ENCODE results near the gene NXPH3. TPM values are rescaled to one million over a fixed set of nuclear protein-coding genes. Genes with fewer than 3 reads are reported as not detected.

NXPH3 gene
- total RNA-seq, 1 experiment from 2014 or later, result 0.26 TPM

DNA sequence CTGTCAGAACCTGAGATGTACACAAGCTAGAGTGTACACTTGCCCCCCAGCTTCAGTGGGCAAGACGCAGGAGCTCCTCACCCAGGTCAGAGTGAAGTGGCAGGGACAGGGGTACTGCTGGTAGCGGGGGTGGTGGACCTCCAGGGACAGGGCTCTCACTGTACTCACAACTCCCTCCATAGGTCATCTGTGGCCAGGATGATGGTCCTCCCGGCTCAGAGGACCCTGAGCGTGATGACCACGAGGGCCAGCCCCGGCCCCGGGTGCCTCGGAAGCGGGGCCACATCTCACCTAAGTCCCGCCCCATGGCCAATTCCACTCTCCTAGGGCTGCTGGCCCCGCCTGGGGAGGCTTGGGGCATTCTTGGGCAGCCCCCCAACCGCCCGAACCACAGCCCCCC is 2.7 kb downstream of the NXPH3 start:
- CTCF ChIA-PET, result interaction anchor here (0.5 kb wide), 1 partner anchor 12 kb away, joined by 3 read pairs; no protein-coding TSS in a partner anchor
- no TSS peak for BruUV-seq (replicated peaks)

DNA sequence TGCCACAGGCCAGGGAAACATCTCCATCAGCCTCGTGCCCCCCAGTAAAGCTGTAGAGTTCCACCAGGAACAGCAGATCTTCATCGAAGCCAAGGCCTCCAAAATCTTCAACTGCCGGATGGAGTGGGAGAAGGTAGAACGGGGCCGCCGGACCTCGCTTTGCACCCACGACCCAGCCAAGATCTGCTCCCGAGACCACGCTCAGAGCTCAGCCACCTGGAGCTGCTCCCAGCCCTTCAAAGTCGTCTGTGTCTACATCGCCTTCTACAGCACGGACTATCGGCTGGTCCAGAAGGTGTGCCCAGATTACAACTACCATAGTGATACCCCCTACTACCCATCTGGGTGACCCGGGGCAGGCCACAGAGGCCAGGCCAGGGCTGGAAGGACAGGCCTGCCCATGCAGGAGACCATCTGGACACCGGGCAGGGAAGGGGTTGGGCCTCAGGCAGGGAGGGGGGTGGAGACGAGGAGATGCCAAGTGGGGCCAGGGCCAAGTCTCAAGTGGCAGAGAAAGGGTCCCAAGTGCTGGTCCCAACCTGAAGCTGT is 3.4 kb downstream of the NXPH3 start:
- no peak for ATAC-seq
- H3K9ac ChIP-seq (ENCODE audit: low read length), result no peak overlapping the region
- H4K20me1 ChIP-seq (ENCODE audit: low read length), result no peaks in the 10 kb centered on the region
- H3K4me2 ChIP-seq (ENCODE audit: low read length), result no peak overlapping the region
- no peaks in the 10 kb centered on the region for H3K9me3 ChIP-seq (ENCODE audit: low read length)
- CTCF ChIA-PET, result no interaction called here
- POLR2A ChIA-PET (ENCODE audit: unreplicated experiment), result interaction anchor here (0.6 kb wide), 1 partner anchor 16 kb away, joined by 4 read pairs; no protein-coding TSS in a partner anchor
- H3K9me2 ChIP-seq (replicated peaks; ENCODE audit: low read length), result no peaks in the 10 kb centered on the region
- H3K27me3 ChIP-seq (ENCODE audit: low read length), result peaks cover 16% of the 10 kb centered on the region
- no peak overlapping the region for H3K4me3 ChIP-seq (ENCODE audit: low read length)
- no peaks in the 10 kb centered on the region for H3F3A ChIP-seq (ENCODE audit: low read length, unreplicated experiment)
- DNase-seq, result no peak
- intact Hi-C loops (cut with micrococcal nuclease), result no loop called here
- peaks cover 21% of the 10 kb centered on the region for H3K4me1 ChIP-seq (ENCODE audit: insufficient read depth, low read length)
- no peak overlapping the region for H2AFZ ChIP-seq (ENCODE audit: low read length)
- no peak overlapping the region for H3K27ac ChIP-seq (ENCODE audit: low read length)
- H3K79me2 ChIP-seq (ENCODE audit: low read length), result no peaks in the 10 kb centered on the region
- no TSS peak for BruUV-seq (replicated peaks)
- no peaks in the 10 kb centered on the region for H3K36me3 ChIP-seq (ENCODE audit: low read depth, low read length)
- TF ChIP-seq, protein P1, sequence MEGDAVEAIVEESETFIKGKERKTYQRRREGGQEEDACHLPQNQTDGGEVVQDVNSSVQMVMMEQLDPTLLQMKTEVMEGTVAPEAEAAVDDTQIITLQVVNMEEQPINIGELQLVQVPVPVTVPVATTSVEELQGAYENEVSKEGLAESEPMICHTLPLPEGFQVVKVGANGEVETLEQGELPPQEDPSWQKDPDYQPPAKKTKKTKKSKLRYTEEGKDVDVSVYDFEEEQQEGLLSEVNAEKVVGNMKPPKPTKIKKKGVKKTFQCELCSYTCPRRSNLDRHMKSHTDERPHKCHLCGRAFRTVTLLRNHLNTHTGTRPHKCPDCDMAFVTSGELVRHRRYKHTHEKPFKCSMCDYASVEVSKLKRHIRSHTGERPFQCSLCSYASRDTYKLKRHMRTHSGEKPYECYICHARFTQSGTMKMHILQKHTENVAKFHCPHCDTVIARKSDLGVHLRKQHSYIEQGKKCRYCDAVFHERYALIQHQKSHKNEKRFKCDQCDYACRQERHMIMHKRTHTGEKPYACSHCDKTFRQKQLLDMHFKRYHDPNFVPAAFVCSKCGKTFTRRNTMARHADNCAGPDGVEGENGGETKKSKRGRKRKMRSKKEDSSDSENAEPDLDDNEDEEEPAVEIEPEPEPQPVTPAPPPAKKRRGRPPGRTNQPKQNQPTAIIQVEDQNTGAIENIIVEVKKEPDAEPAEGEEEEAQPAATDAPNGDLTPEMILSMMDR (conservative IDR thresholded peaks at IDR 0.05; ENCODE audit: low read depth, low read length), result no peak
- TF ChIP-seq EZH2 (IDR thresholded peaks at IDR 0.05; ENCODE audit: low read length, unreplicated experiment) (no peak), EZH2phosphoT487 (IDR thresholded peaks at IDR 0.05; ENCODE audit: borderline replicate concordance, low read length) (no peak)

More for the DNA sequence above, 2.7 kb downstream of the NXPH3 start:
- Histone ChIP-seq H3K27me3 (ENCODE audit: low read length) (peaks cover 16% of the 10 kb centered on the region), H3K4me3 (ENCODE audit: low read length) (no peak overlapping the region), H3K79me2 (ENCODE audit: low read length) (no peaks in the 10 kb centered on the region), H3K27ac (ENCODE audit: low read length) (no peak overlapping the region), H3K9me2 (replicated peaks; ENCODE audit: low read length) (no peaks in the 10 kb centered on the region), H4K20me1 (ENCODE audit: low read length) (no peaks in the 10 kb centered on the region), H2AFZ (ENCODE audit: low read length) (no peak overlapping the region), H3K36me3 (ENCODE audit: low read depth, low read length) (no peaks in the 10 kb centered on the region), H3K9ac (ENCODE audit: low read length) (no peak overlapping the region), H3K9me3 (ENCODE audit: low read length) (no peaks in the 10 kb centered on the region), H3K4me2 (ENCODE audit: low read length) (no peak overlapping the region), H3K4me1 (ENCODE audit: insufficient read depth, low read length) (peaks cover 20% of the 10 kb centered on the region), H3F3A (ENCODE audit: low read length, unreplicated experiment) (no peaks in the 10 kb centered on the region)
- POLR2A ChIA-PET (ENCODE audit: unreplicated experiment), result interaction anchor here (0.6 kb wide), 1 partner anchor 16 kb away, joined by 4 read pairs; no protein-coding TSS in a partner anchor
- intact Hi-C loops (cut with micrococcal nuclease), result no loop called here
- ATAC-seq (no peak), DNase-seq (no peak)
- TF ChIP-seq EZH2 (IDR thresholded peaks at IDR 0.05; ENCODE audit: low read length, unreplicated experiment), result no peak
- no peak for TF ChIP-seq EZH2phosphoT487 (IDR thresholded peaks at IDR 0.05; ENCODE audit: borderline replicate concordance, low read length)
- TF ChIP-seq, protein P1 (conservative IDR thresholded peaks at IDR 0.05; ENCODE audit: low read depth, low read length), result no peak

DNA sequence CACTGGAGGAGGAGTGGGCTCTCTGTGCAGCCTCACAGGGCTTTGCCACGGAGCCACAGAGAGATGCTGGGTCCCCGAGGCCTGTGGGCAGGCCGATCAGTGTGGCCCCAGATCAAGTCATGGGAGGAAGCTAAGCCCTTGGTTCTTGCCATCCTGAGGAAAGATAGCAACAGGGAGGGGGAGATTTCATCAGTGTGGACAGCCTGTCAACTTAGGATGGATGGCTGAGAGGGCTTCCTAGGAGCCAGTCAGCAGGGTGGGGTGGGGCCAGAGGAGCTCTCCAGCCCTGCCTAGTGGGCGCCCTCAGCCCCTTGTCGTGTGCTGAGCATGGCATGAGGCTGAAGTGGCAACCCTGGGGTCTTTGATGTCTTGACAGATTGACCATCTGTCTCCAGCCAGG is 3.9 kb downstream of the NXPH3 start:
- Histone ChIP-seq H3K36me3 (ENCODE audit: low read depth, low read length) (no peaks in the 10 kb centered on the region), H2AFZ (ENCODE audit: low read length) (no peak overlapping the region), H3K27ac (ENCODE audit: low read length) (no peak overlapping the region), H3K9ac (ENCODE audit: low read length) (no peak overlapping the region), H3K4me3 (ENCODE audit: low read length) (no peak overlapping the region), H3K79me2 (ENCODE audit: low read length) (no peaks in the 10 kb centered on the region), H3K9me2 (replicated peaks; ENCODE audit: low read length) (no peaks in the 10 kb centered on the region), H3K4me2 (ENCODE audit: low read length) (no peak overlapping the region), H3K9me3 (ENCODE audit: low read length) (no peaks in the 10 kb centered on the region), H3F3A (ENCODE audit: low read length, unreplicated experiment) (no peaks in the 10 kb centered on the region), H3K27me3 (ENCODE audit: low read length) (peaks cover 16% of the 10 kb centered on the region), H4K20me1 (ENCODE audit: low read length) (no peaks in the 10 kb centered on the region), H3K4me1 (ENCODE audit: insufficient read depth, low read length) (peaks cover 21% of the 10 kb centered on the region)
- no TSS peak for BruUV-seq (replicated peaks)
- POLR2A ChIA-PET (ENCODE audit: unreplicated experiment), result no interaction called here
- ATAC-seq (no peak), DNase-seq (no peak)
- TF ChIP-seq EZH2 (IDR thresholded peaks at IDR 0.05; ENCODE audit: low read length, unreplicated experiment) (no peak), EZH2phosphoT487 (IDR thresholded peaks at IDR 0.05; ENCODE audit: borderline replicate concordance, low read length) (no peak)
- TF ChIP-seq, protein P1 (conservative IDR thresholded peaks at IDR 0.05; ENCODE audit: low read depth, low read length), result no peak
- CTCF ChIA-PET, result no interaction called here
- intact Hi-C loops (cut with micrococcal nuclease), result no loop called here

Measured in PC-3 (cell line).